Thyroid gland (tissue), 4 donors: ENCODE data around the gene OOSP3. TPM values are rescaled to one million over a fixed set of nuclear protein-coding genes. Genes with fewer than 3 reads are reported as not detected.

ENCODE experiments used
- DNase-seq, 2 donors: peaks; one replicate each; pipeline ENCODE4 v3.0.0-alpha.2; 2019
- H3K27ac ChIP-seq, 3 donors: fragments of 200-600 bp; sonication (generic); 1 replicate in 2 of 3; 2 replicates in 1 of 3; pipeline ENCODE4 v1.5.1; 2016 to 2019; ENCODE audit warnings: mild to moderate bottlenecking in 1 of 3, moderate library complexity in 1 of 3
- H3K27me3 ChIP-seq: fragments of 200-600 bp; sonication (generic); one replicate; pipeline ENCODE4 v1.5.1; 2019
- H3K36me3 ChIP-seq, 2 donors: fragments of 200-600 bp; sonication (generic); one replicate each; pipeline ENCODE4 v1.5.1; 2016 to 2019
- H3K4me1 ChIP-seq, 2 donors: fragments of 200-600 bp; sonication (generic); one replicate each; pipeline ENCODE4 v1.5.1; 2017 to 2019
- H3K4me3 ChIP-seq, 3 donors: fragments of 200-600 bp; sonication (generic); replicated peaks in 1 of 3; 1 replicate in 2 of 3; 2 replicates in 1 of 3; pipeline ENCODE4 v1.5.1; 2016; ENCODE audit warnings: mild to moderate bottlenecking in 1 of 3
- H3K9me3 ChIP-seq: fragments of 200-600 bp; sonication (generic); one replicate; pipeline ENCODE4 v1.5.1; 2017
- POLR2A ChIP-seq, 2 donors: fragments of 450-650 bp; IDR thresholded peaks; one replicate each; pipeline ENCODE4 v1.6.1; 2017; ENCODE audit warnings: antibody characterized with exemption in 2 of 2, mild to moderate bottlenecking in 2 of 2, moderate library complexity in 1 of 2
- WGBS, 2 donors: methylation state at CpG; one replicate each; pipeline ENCODE4 v1.1.5; 2017; 5-methylcytosine and 5-hydroxymethylcytosine counted together
- intact Hi-C: fragments of 100-400 bp; cut with DNase I; formaldehyde crosslinking; loops from one replicate; pipeline ENCODE4 v1.15.1; 2023
- total RNA-seq, 4 donors: library from RNA; depleted of rRNA; stranded (reverse); fragments of >200 nt; gene quantifications; one replicate each; pipeline ENCODE4 v1.2.3, GENCODE V29; 2016
- TF ChIP-seq, protein P1 (sequence below), 6 experiments: fragments of 200-600 bp in 3 of 6; fragments of 450-650 bp in 3 of 6; sonication (generic) in 3 of 6; IDR thresholded peaks; one replicate each; pipeline ENCODE4 v1.5.1; 2016 to 2019; ENCODE audit warnings: antibody characterized with exemption in 6 of 6, mild to moderate bottlenecking in 2 of 6, inconsistent platforms in 1 of 6, moderate library complexity in 1 of 6

The OOSP3 gene
- total RNA-seq, 4 donors from 2014 or later = not detected

DNA sequence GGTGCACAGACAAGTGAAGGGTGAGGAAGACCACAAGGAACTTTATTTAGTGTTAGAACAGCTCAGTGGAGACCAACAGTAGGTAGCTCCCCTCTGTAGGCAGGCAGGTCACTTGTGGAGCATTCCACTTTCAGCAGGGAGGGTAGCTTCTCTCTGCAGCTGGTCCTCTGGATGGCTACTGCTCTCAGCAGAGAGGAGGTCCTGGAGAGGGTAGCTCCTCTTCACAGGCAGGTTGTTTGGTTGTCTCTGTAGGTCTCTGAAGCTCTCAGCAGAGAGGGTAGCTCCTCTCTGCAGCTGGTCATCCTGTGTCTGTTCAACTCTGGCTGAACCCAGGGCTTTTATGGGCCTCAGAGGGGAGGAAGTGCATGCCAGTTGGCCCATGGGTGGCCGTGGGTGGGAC lies 53.1 kb downstream of the OOSP3 start:
- no peak for TF ChIP-seq POLR2A (IDR thresholded peaks at IDR 0.05)
- TF ChIP-seq, protein P1, sequence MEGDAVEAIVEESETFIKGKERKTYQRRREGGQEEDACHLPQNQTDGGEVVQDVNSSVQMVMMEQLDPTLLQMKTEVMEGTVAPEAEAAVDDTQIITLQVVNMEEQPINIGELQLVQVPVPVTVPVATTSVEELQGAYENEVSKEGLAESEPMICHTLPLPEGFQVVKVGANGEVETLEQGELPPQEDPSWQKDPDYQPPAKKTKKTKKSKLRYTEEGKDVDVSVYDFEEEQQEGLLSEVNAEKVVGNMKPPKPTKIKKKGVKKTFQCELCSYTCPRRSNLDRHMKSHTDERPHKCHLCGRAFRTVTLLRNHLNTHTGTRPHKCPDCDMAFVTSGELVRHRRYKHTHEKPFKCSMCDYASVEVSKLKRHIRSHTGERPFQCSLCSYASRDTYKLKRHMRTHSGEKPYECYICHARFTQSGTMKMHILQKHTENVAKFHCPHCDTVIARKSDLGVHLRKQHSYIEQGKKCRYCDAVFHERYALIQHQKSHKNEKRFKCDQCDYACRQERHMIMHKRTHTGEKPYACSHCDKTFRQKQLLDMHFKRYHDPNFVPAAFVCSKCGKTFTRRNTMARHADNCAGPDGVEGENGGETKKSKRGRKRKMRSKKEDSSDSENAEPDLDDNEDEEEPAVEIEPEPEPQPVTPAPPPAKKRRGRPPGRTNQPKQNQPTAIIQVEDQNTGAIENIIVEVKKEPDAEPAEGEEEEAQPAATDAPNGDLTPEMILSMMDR (IDR thresholded peaks at IDR 0.05) = no peak
- H3K27me3 ChIP-seq = no peaks in the 10 kb centered on the region
- H3K4me3 ChIP-seq = no peak overlapping the region
- 75 to 80% methylated on average over 1 of the region's 1 CpG for WGBS, 2 donors
- no peaks in the 10 kb centered on the region for H3K4me1 ChIP-seq
- H3K36me3 ChIP-seq = no peaks in the 10 kb centered on the region
- DNase-seq = no peak
- no peaks in the 10 kb centered on the region for H3K9me3 ChIP-seq
- no peak overlapping the region for H3K27ac ChIP-seq
- intact Hi-C loops = no loop called here

DNA sequence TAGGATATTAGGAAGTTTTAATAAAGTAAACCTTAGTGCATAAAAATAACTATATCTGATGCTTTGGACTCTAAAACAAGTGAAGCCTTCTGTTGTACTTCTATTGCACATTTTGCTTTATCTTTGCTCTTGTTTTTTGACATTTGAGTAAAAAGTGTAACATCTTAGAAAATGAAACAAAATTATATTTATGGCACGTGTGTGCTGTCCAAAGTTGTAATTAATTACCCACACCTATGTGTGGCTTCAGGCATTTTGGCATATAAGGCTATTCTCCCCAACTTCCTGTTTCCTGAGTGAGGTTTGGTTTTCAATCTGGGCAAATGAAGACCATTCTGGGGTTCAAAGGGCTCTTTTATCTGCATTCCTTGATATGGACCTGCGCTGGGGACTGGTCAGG lies 59.5 kb downstream of the OOSP3 start, which contains the start of gene OOSP1:
OOSP1 (plus strand) TSS at position 301 of the 400 bp plus-strand sequence; CDS start at position 324, 23 bp downstream.
- Histone ChIP-seq H3K4me3 (no peak within 1 kb of the TSS), H3K27me3 (no peaks in the 10 kb centered on the region), H3K9me3 (no peaks in the 10 kb centered on the region), H3K36me3 (no peaks in the 10 kb centered on the region), H3K27ac (no peak within 1 kb of the TSS), H3K4me1 (no peaks in the 10 kb centered on the region)
- DNase-seq = no peak
- 75 to 79% methylated on average over 2 of the region's 2 CpGs for WGBS, 2 donors
- intact Hi-C loops = no loop called here
- TF ChIP-seq, protein P1 (IDR thresholded peaks at IDR 0.05) = no peak
- no peak for TF ChIP-seq POLR2A (IDR thresholded peaks at IDR 0.05)

DNA sequence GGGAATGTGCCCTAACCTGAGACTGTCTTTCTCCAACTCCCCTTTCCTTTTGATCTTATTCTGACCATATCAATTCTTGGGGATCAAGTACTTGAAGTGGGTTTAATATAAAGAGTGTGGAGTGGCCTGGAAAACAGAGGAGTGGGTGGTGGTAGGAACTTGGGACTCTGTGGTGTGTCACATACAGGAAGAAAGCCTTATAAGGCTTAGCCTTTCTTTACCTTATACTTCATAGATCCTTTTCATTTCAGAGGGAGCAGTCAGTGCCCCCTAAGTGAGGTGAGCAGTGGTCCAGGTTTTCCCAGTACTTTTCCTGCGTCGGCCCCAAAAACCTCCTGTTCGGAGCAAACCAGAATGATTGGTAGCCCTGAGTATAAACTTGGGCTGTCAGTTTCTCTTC lies 60.1 kb downstream of the OOSP3 start:
- no peaks in the 10 kb centered on the region for H3K36me3 ChIP-seq
- DNase-seq = no peak
- no peak overlapping the region for H3K27ac ChIP-seq
- no peaks in the 10 kb centered on the region for H3K27me3 ChIP-seq
- no peaks in the 10 kb centered on the region for H3K9me3 ChIP-seq
- H3K4me3 ChIP-seq = no peak overlapping the region
- TF ChIP-seq, protein P1 (IDR thresholded peaks at IDR 0.05) = no peak
- no peak for TF ChIP-seq POLR2A (IDR thresholded peaks at IDR 0.05)
- H3K4me1 ChIP-seq = no peaks in the 10 kb centered on the region
- intact Hi-C loops = no loop called here
- WGBS, 2 donors = 96 to 97% methylated on average over 3 of the region's 3 CpGs

DNA sequence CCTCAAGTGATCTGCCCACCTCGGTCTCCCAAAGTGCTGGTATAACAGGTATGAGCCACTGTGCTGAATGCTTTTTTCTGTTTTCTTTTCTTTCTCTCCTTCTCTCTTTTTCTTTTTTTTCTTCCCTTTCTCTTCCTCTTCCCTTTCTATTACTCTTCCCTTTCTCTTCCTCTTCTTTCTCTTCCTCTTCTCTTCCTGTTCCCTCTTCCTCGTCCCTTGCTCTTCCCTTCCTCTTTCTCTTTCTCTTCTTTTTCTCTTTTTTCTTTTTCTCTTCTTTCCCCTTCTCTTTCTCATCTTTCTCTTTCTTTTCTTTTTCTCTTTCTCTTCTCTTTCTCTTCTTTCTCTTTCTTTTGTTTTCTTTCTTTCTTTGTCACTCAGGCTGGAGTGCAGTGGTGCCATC lies 60.9 kb downstream of the OOSP3 start:
- WGBS, 2 donors = 85 to 92% methylated on average over 2 of the region's 2 CpGs
- no peak for DNase-seq
- TF ChIP-seq POLR2A (IDR thresholded peaks at IDR 0.05) = no peak
- TF ChIP-seq, protein P1 (IDR thresholded peaks at IDR 0.05) = no peak
- no peak overlapping the region for H3K27ac ChIP-seq
- no peak overlapping the region for H3K4me3 ChIP-seq
- intact Hi-C loops = no loop called here
- H3K36me3 ChIP-seq = no peaks in the 10 kb centered on the region
- H3K4me1 ChIP-seq = no peaks in the 10 kb centered on the region
- no peaks in the 10 kb centered on the region for H3K27me3 ChIP-seq
- H3K9me3 ChIP-seq = no peaks in the 10 kb centered on the region

DNA sequence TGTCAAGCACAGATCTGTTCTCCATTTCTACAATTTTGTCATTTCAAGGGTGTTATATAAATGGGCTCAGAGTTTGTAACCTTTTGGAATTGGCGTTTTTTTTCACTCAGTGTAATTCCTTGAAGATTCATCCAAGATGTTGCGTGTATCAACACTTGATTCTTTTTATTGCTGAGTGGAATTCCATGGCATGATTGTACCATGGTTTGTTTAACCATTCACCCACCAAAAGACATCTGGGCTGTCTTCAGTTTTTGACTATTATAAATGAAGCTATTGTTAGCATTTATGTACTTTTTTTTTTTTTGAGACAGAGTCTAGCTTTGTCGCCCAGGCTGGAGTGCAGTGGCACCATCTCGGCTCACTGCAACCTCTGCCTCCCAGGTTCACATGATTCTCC lies 62.5 kb downstream of the OOSP3 start:
- DNase-seq = no peak
- TF ChIP-seq, protein P1 (IDR thresholded peaks at IDR 0.05) = no peak
- no peak for TF ChIP-seq POLR2A (IDR thresholded peaks at IDR 0.05)
- intact Hi-C loops = no loop called here
- Histone ChIP-seq H3K27ac (no peak overlapping the region), H3K4me1 (no peaks in the 10 kb centered on the region), H3K36me3 (no peaks in the 10 kb centered on the region), H3K4me3 (no peak overlapping the region), H3K9me3 (no peaks in the 10 kb centered on the region), H3K27me3 (no peaks in the 10 kb centered on the region)
- WGBS, 2 donors = 82 to 85% methylated on average over 4 of the region's 4 CpGs
